Keratinocyte (primary cell): ENCODE measurements around the gene SLC43A3. TPM values are rescaled to one million over a fixed set of nuclear protein-coding genes. Genes with fewer than 3 reads are reported as not detected.

Experiments
- DNase-seq: peaks from one replicate; pipeline ENCODE4 v3.0.0-alpha.2; 2011; ENCODE audit warnings: low read depth, missing footprints, low spot score
- FAIRE-seq: peaks from 2 replicates; lab custom pipeline; 2011; peaks lifted over from hg19 to GRCh38; lab: Jason Lieb, UNC
- H2AFZ ChIP-seq: 2 replicates; pipeline ENCODE4 v1.6.0; 2012; ENCODE audit warnings: low read length, control low read depth, inconsistent platforms; ENCODE audit not compliant: control insufficient read depth
- H3K27ac ChIP-seq: 2 replicates; pipeline ENCODE4 v1.5.1; 2011; ENCODE audit warnings: low read length; ENCODE audit not compliant: control insufficient read depth, insufficient read depth
- H3K27me3 ChIP-seq: 3 replicates; pipeline ENCODE4 v1.6.0; 2011; ENCODE audit warnings: low read length; ENCODE audit not compliant: control insufficient read depth, insufficient read depth; ENCODE audit errors: extremely low read depth
- H3K36me3 ChIP-seq, 2 experiments: 2 replicates in 1 of 2; 3 replicates in 1 of 2; pipeline ENCODE4 v1.5.1; 2011; ENCODE audit warnings: low read length in 2 of 2, mild to moderate bottlenecking in 1 of 2; ENCODE audit not compliant: control insufficient read depth in 2 of 2, insufficient read depth in 2 of 2; ENCODE audit errors: extremely low read depth in 1 of 2
- H3K4me1 ChIP-seq: 3 replicates; pipeline ENCODE4 v1.5.1; 2011; ENCODE audit warnings: low read length; ENCODE audit not compliant: control insufficient read depth, insufficient read depth; ENCODE audit errors: extremely low read depth
- H3K4me2 ChIP-seq: 3 replicates; pipeline ENCODE4 v1.6.0; 2011; ENCODE audit warnings: low read depth, low read length; ENCODE audit not compliant: control insufficient read depth, insufficient read depth; ENCODE audit errors: extremely low read depth
- H3K4me3 ChIP-seq, 3 experiments: fragments of 200-600 bp in 1 of 3; sonication (generic) in 1 of 3; 2 replicates in 2 of 3; 3 replicates in 1 of 3; pipeline ENCODE4 v1.5.1; 2011 to 2016; ENCODE audit warnings: low read length in 3 of 3, mild to moderate bottlenecking in 3 of 3, control low read depth in 2 of 3, inconsistent platforms in 1 of 3, low read depth in 1 of 3, mixed read lengths in 1 of 3, mixed run types in 1 of 3, moderate library complexity in 1 of 3; ENCODE audit not compliant: control insufficient read depth in 2 of 3, insufficient read depth in 2 of 3; ENCODE audit errors: extremely low read depth in 1 of 3
- H3K79me2 ChIP-seq: 2 replicates; pipeline ENCODE4 v1.6.0; 2012; ENCODE audit warnings: low read length; ENCODE audit not compliant: control insufficient read depth, insufficient read depth
- H3K9ac ChIP-seq: 3 replicates; pipeline ENCODE4 v1.6.0; 2011; ENCODE audit warnings: low read length; ENCODE audit not compliant: control insufficient read depth, insufficient read depth; ENCODE audit errors: extremely low read depth
- H3K9me1 ChIP-seq: 3 replicates; pipeline ENCODE4 v1.6.0; 2011; ENCODE audit warnings: low read length; ENCODE audit not compliant: control insufficient read depth, insufficient read depth; ENCODE audit errors: extremely low read depth
- H3K9me3 ChIP-seq: 2 replicates; pipeline ENCODE4 v1.5.1; 2012; ENCODE audit warnings: low read depth, low read length; ENCODE audit not compliant: control insufficient read depth
- H4K20me1 ChIP-seq: 3 replicates; pipeline ENCODE4 v1.6.0; 2011; ENCODE audit warnings: low read length; ENCODE audit not compliant: control insufficient read depth, insufficient read depth; ENCODE audit errors: extremely low read depth
- CTCF ChIP-seq, 3 experiments: IDR thresholded peaks in 1 of 3; conservative IDR thresholded peaks in 1 of 3; optimal IDR thresholded peaks in 1 of 3; 2 replicates in 2 of 3; 3 replicates in 1 of 3; pipeline versions ENCODE3 to v1.5.1; 2011; ENCODE audit warnings: low read length in 3 of 3, mild to moderate bottlenecking in 3 of 3, moderate library complexity in 2 of 3, control low read depth in 1 of 3, inconsistent platforms in 1 of 3; ENCODE audit not compliant: insufficient read depth in 2 of 3; ENCODE audit errors: extremely low read depth in 1 of 3
- EZH2 ChIP-seq: IDR thresholded peaks from one replicate; pipeline ENCODE4 v1.6.1; 2012; ENCODE audit warnings: inconsistent platforms, mild to moderate bottlenecking, low read length, moderate library complexity
- dilution Hi-C: fragments of 300-500 bp; cut with MboI; formaldehyde crosslinking; loops from one replicate; pipeline ENCODE4 v1.7.0; 2020; ENCODE audit warnings: low sequenced_read_pairs; ENCODE audit not compliant: extremely low pct_ligation_motif_present
- polyA plus RNA-seq, 5 experiments: library from polyadenylated mRNA; depleted of rRNA in 3 of 5; stranded (reverse) in 3 of 5; stranded (forward) in 1 of 5; unstranded in 1 of 5; fragments of >200 nt; gene quantifications; 1 replicate in 1 of 5; 2 replicates in 3 of 5; 3 replicates in 1 of 5; pipeline versions ENCODE4 v1.2.1 to v1.2.3, GENCODE V29; 2011 to 2012; ENCODE audit warnings: missing spikeins in 2 of 5, low read depth in 1 of 5, low replicate concordance in 1 of 5

The SLC43A3 gene
- polyA plus RNA-seq, 1 donor (not counting 4 experiments of a cell fraction or from before 2014, with no cell fraction given): 48.1 TPM

GRCh38 chr11:57376095-57377090 lies 50.5 kb downstream of the SLC43A3 start:
- no peaks in the 10 kb centered on the region for H3K79me2 ChIP-seq
- H3K27ac ChIP-seq: no peak overlapping the region
- H3K9me3 ChIP-seq: no peaks in the 10 kb centered on the region
- H3K4me3 ChIP-seq: no peak overlapping the region
- H2AFZ ChIP-seq: no peak overlapping the region
- H3K9ac ChIP-seq: no peak overlapping the region
- H4K20me1 ChIP-seq: no peaks in the 10 kb centered on the region
- TF ChIP-seq EZH2 (no peak), CTCF (optimal IDR thresholded peaks at IDR 0.05 in 1 of 3, IDR thresholded peaks at IDR 0.05 in 1 of 3, conservative IDR thresholded peaks at IDR 0.05 in 1 of 3; ENCODE audit: extremely low read depth in 1 of 3, insufficient read depth in 2 of 3, low read length in 3 of 3) (no peak)
- H3K4me2 ChIP-seq: no peak overlapping the region
- no peaks in the 10 kb centered on the region for H3K27me3 ChIP-seq
- H3K9me1 ChIP-seq: no peaks in the 10 kb centered on the region
- no peaks in the 10 kb centered on the region for H3K4me1 ChIP-seq
- FAIRE-seq (no peak), DNase-seq (no peak)
- no peaks in the 10 kb centered on the region for H3K36me3 ChIP-seq
- dilution Hi-C loops: no loop called here

- no peaks in the 10 kb centered on the region for H3K9me1 ChIP-seq
- no peak for FAIRE-seq
- dilution Hi-C loops: no loop called here
Measured at GRCh38 chr11:57375490-57375889, 51.4 kb downstream of the SLC43A3 start.

More at GRCh38 chr11:57375490-57375889, 51.4 kb downstream of the SLC43A3 start:
- TF ChIP-seq CTCF (optimal IDR thresholded peaks at IDR 0.05 in 1 of 3, IDR thresholded peaks at IDR 0.05 in 1 of 3, conservative IDR thresholded peaks at IDR 0.05 in 1 of 3; ENCODE audit: extremely low read depth in 1 of 3, insufficient read depth in 2 of 3, low read length in 3 of 3): no peak
- TF ChIP-seq EZH2: no peak
- no peaks in the 10 kb centered on the region for H3K9me3 ChIP-seq
- no peak for DNase-seq
- H3K4me3 ChIP-seq: no peak overlapping the region
- H3K4me2 ChIP-seq: no peak overlapping the region
- H3K27ac ChIP-seq: no peak overlapping the region
- H3K4me1 ChIP-seq: peaks cover 5% of the 10 kb centered on the region
- no peaks in the 10 kb centered on the region for H3K36me3 ChIP-seq
- no peaks in the 10 kb centered on the region for H3K79me2 ChIP-seq
- no peak overlapping the region for H3K9ac ChIP-seq
- H2AFZ ChIP-seq: no peak overlapping the region
- H4K20me1 ChIP-seq: no peaks in the 10 kb centered on the region
- H3K27me3 ChIP-seq: no peaks in the 10 kb centered on the region
